GM19372 (cell line): ENCODE measurements around the gene ACBD4.
"Not testable (repeated sequence)": the region's sequence is repeated elsewhere in the genome, so short reads cannot be mapped to it uniquely, and the experiment has no call there.

Experiments
- ATAC-seq: cut with Tn5 transposase; IDR thresholded peaks from one replicate; pipeline ENCODE4 v1.9.1; 2021; ENCODE audit warnings: mild to moderate bottlenecking, low read depth, moderate library complexity; ENCODE audit not compliant: unreplicated experiment

The ACBD4 gene

DNA sequence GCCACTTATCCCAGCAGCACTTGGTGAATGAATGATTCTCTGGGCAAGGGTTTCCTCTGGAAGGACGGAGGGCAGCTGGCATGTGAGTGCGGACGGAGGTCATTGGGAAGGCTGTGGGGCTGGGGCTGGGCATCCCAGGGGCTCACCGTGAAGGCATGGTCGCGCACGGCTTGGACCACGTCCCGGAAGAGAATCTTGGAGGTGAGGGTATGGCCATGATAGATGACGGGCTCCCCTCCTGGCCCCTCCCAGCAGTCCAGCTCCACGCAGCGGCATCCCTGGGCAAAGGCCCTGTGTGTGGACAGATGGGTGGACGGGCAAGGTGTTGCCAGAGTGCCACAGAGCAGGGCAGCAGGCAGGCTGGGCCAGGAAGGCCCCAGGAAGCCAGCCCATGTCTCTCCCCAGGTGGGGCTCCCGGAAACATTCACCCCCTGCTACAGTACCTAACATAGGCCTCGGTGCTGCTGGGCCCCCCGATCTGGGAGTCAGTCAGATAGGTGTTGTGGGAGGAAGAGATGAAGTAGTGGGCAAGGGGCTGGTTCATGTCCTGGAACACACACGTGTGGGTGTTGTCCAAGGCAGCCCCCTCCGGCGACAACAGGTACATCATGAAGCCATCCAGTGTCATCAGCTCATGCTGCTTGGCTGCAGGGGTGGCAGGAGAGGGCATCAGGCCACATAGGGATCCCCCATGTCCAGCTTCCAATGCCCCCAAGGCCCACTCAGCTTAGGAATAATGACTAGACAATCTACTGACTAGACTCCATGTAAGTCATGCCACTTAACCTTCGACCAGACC, 17.4 kb upstream of the ACBD4 start:
- no peak for ATAC-seq

DNA sequence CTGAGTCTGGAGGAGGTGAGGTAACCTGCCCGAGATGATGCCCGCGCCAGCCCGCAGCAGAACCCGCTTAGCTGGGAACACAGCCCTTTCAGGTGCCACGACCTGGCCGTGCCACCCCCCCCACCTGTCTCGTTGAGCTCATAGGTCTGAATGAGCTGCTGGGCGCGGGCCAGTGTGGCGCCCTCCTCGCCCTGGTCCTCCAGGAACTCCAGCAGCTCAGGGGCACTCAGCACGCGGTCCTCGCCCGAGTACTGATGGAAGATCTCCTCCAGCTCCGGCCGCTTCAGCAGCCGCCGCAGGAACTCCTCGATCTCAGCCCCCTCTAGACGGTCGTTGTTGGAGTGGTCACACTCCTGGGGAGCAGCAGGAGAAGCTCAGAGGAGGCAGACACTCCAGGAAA, 16.8 kb upstream of the ACBD4 start:
- no peak for ATAC-seq

DNA sequence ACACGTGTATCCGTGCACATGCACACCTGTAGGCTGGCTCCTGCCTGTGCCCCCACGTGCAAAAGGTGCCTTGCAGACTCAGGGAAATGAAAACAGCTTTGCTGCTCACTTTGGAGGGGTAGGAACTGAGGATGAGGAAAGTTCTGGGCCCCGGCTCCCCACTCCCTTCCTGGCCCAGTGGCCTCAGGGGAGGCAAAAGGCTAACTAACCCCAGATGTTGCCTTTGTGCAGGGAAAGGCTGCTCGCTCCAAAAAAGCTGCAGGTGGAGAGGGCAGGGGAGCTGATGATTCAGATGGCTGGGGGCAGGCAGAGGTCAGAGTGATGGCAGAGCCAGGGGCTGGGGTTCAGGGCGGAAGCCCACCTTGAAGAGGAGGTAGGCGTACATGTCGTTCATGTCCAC, 15.5 kb upstream of the ACBD4 start:
- ATAC-seq: no peak

GRCh38 chr17:45120558-45120957, 14.9 kb upstream of the ACBD4 start:
- ATAC-seq: no peak

DNA sequence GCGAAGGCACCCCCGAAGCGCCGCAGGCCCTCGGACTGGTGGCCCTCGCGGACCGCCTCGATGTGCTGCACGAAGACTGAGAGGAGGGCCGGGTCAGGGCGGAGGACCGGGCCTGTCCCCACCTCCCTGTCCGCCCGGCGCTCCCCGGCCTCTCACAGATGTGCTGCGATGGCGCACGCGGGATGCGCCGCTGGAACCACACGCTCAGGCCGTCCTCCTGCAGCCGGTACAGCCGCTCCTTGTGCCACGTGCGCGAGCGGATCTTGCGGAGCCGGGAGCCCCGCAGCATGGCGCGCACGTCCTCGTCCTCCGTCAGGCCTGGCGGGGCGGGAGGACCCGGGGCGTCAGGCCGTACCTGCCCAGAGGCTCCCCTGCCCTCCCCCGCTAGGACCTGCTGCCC, 14.4 kb upstream of the ACBD4 start:
- ATAC-seq: no peak

DNA sequence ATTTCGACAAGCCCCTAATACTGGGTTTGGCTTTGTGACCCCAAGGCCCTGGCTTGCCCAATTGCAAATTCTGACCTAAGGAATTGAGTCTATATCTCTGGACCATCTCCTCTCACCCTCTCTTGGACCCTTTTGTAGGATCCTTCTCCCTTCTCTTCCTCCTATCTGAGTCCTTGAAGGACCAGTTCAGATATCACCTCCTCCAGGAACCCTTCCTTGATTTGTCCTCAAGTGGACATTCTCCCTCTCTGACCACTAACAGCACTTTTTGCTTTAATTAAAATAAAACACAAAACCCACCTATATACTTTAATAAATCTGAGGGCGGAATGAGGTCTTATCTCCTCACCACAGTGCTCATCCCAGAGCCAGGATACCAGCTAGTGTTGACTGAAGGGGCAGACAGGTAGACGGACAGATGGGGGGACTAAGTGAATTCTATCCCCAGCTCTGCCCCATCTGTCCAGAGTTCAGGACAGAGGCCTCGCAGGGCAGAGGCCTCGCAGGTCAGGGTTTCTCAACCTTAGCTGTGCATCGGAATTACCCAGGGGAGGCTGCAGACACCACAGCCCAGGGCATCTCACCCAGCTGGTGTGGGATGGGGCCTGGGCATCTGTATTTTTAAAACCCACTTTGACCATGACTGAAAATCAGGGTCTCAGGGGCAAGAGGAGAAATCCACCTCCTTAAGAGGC, 12.3 kb upstream of the ACBD4 start:
- no peak for ATAC-seq

- no peak for ATAC-seq
These were observed 11.3 kb upstream of the ACBD4 start for GRCh38 chr17:45123930-45124796.

DNA sequence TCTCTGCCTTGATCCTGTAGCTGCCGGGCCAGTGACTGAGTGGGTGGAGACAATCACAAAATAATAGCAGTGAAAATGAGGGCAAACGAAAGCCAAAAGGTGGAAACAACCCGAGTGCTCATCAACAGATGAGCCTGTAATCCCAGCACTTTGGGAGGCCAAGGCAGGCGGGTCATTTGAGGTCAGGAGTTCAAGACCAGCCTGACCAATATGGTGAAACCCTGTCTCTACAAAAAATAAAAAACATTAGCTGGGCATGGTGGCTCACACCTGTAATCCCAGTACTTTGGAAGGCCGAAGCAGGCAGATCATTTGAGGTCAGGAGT, 10.7 kb upstream of the ACBD4 start:
- ATAC-seq: not testable (repeated sequence)

- ATAC-seq: no peak
These were observed 10.0 kb upstream of the ACBD4 start for GRCh38 chr17:45125509-45125908.

GRCh38 chr17:45127207-45127547, 8.3 kb upstream of the ACBD4 start:
- ATAC-seq: no peak

DNA sequence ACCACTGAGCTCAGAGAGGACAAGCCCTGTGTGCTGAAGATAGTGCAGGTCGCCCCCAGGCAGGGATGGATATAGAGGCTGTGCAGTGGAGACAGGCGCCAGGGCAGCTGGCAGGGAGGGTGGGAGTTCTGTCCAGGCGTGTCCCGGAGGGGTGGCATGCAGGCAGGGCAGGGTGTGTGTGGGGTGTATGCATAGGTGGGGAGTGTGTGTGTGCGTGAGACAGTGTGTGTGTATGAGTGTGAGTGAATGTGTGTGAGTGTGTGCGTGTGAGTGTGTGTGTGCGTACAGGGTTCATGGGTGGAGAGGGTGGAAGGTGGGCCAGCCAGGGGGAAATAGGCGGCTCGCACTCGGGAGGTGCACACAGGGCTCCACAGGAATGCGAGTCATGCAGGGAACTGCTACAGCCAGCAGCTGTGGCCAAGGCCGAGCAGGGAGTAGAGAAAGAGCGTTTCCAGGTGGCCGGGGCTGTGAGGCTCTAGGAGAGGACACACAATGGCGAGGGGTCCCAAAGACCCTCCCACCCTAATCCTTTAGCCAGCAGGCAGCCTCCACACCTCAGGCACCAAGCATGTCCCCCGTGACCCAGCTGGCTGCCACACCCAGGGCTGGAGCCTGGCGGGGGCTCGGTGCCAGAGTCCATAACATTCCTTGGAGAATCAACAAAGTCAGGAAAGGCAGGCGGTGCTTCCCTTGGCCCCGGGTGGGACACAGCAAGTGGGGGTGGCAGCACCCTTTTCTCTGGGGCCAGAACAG, 7.8 kb upstream of the ACBD4 start:
- no peak for ATAC-seq

- ATAC-seq: no peak
These were observed 7.2 kb upstream of the ACBD4 start for GRCh38 chr17:45128331-45128730.

- ATAC-seq: no peak
These were observed 6.5 kb upstream of the ACBD4 start for GRCh38 chr17:45128989-45129388.

DNA sequence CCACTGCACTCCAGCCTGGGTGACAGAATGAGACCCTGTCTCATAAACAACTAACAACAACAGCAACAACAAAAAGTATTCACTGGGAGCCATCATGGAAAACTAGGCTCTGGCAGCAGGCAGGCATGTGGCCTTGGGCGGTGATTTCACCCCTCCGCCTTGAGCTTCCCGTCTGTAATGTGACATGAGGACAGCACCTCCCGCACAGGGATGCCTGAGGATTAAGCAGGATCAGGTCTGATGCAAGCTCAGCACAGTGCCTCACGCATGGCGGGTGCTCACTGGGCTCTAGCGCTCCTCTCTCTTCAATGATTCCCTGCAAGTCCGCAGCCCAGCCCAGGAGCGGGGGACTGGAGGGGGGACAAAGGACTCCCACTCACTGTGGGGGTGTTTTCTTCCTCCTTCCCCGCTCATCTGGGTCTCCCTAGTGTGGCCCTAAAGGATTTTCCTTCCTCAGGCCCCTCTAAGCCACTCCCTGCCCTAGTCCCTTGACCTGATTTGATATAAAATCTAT, 6.0 kb upstream of the ACBD4 start:
- ATAC-seq: no peak

- no peak for ATAC-seq
These were observed 5.4 kb upstream of the ACBD4 start for GRCh38 chr17:45129940-45130680.

GRCh38 chr17:45130681-45131615, 4.5 kb upstream of the ACBD4 start:
- ATAC-seq: no peak

DNA sequence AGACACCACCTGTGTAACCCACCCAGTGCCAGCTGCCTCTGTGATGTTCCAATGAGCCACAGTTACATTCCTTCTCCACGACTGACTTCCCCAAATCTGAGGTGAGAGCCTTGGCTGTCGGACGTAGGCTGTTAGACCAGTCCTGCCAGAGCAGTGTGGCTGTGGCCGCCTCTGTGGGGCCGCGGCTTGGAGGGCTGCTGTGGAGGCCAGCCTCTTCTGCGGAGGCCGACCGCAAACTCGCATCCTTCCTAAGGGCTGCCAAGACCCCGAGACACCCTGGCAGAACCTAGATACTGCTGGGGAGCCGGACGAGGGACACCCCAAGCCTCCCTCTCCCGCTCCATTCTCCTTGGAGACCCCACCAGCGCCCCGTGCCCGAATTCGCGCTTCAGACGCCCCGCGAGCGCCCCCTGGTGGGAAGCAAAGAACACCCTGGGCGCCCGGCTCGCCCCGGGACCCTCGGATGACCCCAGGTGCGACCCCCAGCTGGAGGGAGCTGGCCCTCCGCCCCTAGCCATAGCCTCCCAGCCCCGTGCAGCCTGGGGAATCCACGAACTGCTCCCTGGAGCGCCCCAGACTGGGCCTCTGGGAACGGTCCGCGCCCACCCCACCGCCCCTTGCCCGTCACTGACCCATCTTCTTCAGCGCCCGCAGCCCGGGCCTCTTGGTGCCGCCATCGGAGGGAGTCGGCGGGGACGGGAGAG, 3.7 kb upstream of the ACBD4 start:
- no peak for ATAC-seq

- ATAC-seq: no peak
These were observed 3.2 kb upstream of the ACBD4 start, which contains the start of gene PLCD3 for GRCh38 chr17:45132320-45132571. PLCD3 (minus strand) TSS chr17:45132515; CDS start chr17:45132410, 105 bp downstream.
